ENCODE results near the gene PYROXD2.

Gene PYROXD2

DNA sequence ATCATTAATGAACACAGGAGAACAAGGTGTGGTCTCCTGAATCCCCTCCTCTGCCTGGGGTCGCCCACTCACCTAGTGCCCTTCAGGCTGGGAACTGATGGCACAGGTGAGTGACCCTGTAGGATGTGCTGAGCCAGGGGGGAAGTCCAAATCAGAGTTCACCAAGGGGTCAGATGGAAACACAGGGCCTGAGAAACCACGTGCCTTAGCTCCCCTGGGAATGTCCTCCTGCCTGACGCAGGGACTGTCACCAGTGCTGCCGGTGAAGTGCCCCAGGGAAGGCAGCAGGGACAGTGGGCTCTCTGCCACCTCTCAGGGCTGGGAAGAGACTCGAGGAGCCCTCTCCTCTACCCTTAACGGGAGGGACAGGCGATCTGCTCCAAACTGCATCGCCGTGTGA is 5.8 kb upstream of the PYROXD2 start:
- TF ChIP-seq, protein P1, sequence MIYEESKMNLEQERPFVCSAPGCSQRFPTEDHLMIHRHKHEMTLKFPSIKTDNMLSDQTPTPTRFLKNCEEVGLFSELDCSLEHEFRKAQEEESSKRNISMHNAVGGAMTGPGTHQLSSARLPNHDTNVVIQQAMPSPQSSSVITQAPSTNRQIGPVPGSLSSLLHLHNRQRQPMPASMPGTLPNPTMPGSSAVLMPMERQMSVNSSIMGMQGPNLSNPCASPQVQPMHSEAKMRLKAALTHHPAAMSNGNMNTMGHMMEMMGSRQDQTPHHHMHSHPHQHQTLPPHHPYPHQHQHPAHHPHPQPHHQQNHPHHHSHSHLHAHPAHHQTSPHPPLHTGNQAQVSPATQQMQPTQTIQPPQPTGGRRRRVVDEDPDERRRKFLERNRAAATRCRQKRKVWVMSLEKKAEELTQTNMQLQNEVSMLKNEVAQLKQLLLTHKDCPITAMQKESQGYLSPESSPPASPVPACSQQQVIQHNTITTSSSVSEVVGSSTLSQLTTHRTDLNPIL (CRISPR knock-in tag; IDR thresholded peaks at IDR 0.05; ENCODE audit: low read depth): no peak
- TF ChIP-seq GLIS3 (CRISPR knock-in tag; IDR thresholded peaks at IDR 0.05) (no peak), ZFP30 (CRISPR knock-in tag; IDR thresholded peaks at IDR 0.05) (no peak)
- ATAC-seq: no peak

DNA sequence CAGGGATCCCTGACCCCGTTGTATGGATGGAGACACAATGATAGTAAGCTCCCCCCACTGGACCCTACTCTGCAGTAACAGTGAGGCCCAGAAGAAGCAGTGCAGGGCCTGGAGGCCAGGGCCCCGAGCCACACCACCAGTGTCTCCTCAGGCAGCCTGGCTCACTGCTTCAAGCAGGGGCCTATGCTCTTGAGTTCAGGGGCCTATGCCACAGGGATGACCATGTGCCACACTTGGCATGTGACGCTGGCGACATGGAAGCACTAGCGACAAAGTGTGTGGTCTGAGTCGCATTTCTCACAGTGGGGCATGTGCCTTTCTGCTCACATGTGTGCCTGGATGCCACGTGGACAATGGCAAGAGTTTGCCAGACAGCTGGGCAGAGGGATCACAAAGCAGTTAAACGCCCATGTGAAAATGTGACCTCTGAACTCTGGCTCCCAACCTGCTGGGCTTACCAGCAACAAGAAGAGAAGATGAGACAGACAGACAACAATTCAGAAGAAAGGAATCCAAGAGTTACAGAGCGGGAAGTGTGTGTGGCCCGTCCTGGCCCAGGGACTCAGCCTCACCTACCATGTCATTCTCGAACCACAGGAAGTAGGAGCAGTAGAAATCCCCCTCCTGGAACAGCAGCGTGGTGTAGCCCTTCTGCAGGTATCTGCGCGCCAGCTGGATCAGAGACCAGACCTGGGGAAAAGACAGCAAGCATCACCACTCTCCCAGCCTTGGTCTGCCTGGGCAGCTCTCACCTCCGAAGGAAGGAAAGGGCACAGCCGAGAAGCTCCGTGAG is 4.7 kb upstream of the PYROXD2 start:
- TF ChIP-seq ZFP3 (CRISPR knock-in tag; IDR thresholded peaks at IDR 0.05): no peak
- TF ChIP-seq, protein P1 (CRISPR knock-in tag; IDR thresholded peaks at IDR 0.05; ENCODE audit: low read depth): no peak
- no peak for TF ChIP-seq TCF4 (CRISPR knock-in tag; IDR thresholded peaks at IDR 0.05; ENCODE audit: borderline replicate concordance)
- TF ChIP-seq, protein P2, sequence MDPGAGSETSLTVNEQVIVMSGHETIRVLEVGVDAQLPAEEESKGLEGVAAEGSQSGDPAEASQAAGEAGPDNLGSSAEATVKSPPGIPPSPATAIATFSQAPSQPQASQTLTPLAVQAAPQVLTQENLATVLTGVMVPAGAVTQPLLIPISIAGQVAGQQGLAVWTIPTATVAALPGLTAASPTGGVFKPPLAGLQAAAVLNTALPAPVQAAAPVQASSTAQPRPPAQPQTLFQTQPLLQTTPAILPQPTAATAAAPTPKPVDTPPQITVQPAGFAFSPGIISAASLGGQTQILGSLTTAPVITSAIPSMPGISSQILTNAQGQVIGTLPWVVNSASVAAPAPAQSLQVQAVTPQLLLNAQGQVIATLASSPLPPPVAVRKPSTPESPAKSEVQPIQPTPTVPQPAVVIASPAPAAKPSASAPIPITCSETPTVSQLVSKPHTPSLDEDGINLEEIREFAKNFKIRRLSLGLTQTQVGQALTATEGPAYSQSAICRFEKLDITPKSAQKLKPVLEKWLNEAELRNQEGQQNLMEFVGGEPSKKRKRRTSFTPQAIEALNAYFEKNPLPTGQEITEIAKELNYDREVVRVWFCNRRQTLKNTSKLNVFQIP (CRISPR knock-in tag; IDR thresholded peaks at IDR 0.05; ENCODE audit: borderline replicate concordance, low read depth): no peak
- no peak for TF ChIP-seq TOX (CRISPR knock-in tag; IDR thresholded peaks at IDR 0.05; ENCODE audit: borderline replicate concordance)
- TF ChIP-seq ARNTL (CRISPR knock-in tag; IDR thresholded peaks at IDR 0.05; ENCODE audit: borderline replicate concordance, low read depth): no peak
- TF ChIP-seq, protein P3, sequence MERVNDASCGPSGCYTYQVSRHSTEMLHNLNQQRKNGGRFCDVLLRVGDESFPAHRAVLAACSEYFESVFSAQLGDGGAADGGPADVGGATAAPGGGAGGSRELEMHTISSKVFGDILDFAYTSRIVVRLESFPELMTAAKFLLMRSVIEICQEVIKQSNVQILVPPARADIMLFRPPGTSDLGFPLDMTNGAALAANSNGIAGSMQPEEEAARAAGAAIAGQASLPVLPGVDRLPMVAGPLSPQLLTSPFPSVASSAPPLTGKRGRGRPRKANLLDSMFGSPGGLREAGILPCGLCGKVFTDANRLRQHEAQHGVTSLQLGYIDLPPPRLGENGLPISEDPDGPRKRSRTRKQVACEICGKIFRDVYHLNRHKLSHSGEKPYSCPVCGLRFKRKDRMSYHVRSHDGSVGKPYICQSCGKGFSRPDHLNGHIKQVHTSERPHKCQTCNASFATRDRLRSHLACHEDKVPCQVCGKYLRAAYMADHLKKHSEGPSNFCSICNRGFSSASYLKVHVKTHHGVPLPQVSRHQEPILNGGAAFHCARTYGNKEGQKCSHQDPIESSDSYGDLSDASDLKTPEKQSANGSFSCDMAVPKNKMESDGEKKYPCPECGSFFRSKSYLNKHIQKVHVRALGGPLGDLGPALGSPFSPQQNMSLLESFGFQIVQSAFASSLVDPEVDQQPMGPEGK (CRISPR knock-in tag; IDR thresholded peaks at IDR 0.05; ENCODE audit: borderline replicate concordance): no peak
- TF ChIP-seq ZNF8 (CRISPR knock-in tag; IDR thresholded peaks at IDR 0.05): no peak
- TF ChIP-seq GLIS3 (CRISPR knock-in tag; IDR thresholded peaks at IDR 0.05): no peak
- TF ChIP-seq ISL1 (CRISPR knock-in tag; IDR thresholded peaks at IDR 0.05): no peak
- ATAC-seq: no peak

DNA sequence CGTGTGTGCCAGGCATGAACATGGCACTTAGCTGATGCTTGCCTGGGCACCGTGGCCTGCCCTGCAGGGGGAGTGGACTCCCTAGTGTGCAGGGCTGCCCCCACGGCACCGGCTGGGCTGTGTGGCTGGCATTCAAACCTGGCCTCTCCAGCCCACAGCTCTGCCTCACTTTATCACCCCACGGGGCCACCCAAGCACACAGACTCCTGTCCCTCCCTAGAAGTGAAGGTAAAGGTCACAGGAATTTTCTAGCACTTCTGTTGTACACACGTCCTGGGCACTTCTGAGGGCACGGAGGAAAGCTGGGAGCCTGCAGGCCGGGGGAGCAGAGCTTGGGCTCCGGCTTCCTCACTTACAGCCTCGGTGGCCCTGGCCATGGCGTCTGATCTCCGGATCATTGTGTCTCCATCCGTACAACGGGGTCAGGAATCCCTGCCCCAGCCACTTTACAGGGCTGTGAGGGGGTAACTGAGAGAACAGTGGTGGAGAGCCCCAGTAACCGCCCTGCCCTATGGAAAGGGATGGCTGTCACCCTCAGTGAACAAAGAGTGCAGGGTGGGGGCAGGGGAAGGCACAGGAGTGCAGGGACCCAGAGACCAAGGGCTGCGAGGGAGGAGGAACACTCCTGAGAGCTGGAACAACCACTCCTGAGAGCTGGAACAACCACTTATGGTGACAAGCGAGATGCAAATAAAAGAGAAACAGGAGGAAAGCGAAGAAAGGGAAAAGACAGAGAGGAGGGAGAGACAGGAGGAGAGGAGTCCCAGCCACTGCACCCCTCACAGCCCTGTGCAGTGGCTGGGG is 3.9 kb upstream of the PYROXD2 start:
- TF ChIP-seq TOX (CRISPR knock-in tag; IDR thresholded peaks at IDR 0.05; ENCODE audit: borderline replicate concordance): no peak
- no peak for TF ChIP-seq ESRRG (CRISPR knock-in tag; IDR thresholded peaks at IDR 0.05)
- TF ChIP-seq ARNTL (CRISPR knock-in tag; IDR thresholded peaks at IDR 0.05; ENCODE audit: borderline replicate concordance, low read depth): no peak
- TF ChIP-seq ZNF8 (CRISPR knock-in tag; IDR thresholded peaks at IDR 0.05): no peak
- TF ChIP-seq PPARA (CRISPR knock-in tag; IDR thresholded peaks at IDR 0.05; ENCODE audit: borderline replicate concordance): no peak
- TF ChIP-seq, protein P2 (CRISPR knock-in tag; IDR thresholded peaks at IDR 0.05; ENCODE audit: borderline replicate concordance, low read depth): no peak
- TF ChIP-seq, protein P4, sequence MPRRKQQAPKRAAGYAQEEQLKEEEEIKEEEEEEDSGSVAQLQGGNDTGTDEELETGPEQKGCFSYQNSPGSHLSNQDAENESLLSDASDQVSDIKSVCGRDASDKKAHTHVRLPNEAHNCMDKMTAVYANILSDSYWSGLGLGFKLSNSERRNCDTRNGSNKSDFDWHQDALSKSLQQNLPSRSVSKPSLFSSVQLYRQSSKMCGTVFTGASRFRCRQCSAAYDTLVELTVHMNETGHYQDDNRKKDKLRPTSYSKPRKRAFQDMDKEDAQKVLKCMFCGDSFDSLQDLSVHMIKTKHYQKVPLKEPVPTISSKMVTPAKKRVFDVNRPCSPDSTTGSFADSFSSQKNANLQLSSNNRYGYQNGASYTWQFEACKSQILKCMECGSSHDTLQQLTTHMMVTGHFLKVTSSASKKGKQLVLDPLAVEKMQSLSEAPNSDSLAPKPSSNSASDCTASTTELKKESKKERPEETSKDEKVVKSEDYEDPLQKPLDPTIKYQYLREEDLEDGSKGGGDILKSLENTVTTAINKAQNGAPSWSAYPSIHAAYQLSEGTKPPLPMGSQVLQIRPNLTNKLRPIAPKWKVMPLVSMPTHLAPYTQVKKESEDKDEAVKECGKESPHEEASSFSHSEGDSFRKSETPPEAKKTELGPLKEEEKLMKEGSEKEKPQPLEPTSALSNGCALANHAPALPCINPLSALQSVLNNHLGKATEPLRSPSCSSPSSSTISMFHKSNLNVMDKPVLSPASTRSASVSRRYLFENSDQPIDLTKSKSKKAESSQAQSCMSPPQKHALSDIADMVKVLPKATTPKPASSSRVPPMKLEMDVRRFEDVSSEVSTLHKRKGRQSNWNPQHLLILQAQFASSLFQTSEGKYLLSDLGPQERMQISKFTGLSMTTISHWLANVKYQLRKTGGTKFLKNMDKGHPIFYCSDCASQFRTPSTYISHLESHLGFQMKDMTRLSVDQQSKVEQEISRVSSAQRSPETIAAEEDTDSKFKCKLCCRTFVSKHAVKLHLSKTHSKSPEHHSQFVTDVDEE (CRISPR knock-in tag; IDR thresholded peaks at IDR 0.05): no peak
- TF ChIP-seq, protein P5, sequence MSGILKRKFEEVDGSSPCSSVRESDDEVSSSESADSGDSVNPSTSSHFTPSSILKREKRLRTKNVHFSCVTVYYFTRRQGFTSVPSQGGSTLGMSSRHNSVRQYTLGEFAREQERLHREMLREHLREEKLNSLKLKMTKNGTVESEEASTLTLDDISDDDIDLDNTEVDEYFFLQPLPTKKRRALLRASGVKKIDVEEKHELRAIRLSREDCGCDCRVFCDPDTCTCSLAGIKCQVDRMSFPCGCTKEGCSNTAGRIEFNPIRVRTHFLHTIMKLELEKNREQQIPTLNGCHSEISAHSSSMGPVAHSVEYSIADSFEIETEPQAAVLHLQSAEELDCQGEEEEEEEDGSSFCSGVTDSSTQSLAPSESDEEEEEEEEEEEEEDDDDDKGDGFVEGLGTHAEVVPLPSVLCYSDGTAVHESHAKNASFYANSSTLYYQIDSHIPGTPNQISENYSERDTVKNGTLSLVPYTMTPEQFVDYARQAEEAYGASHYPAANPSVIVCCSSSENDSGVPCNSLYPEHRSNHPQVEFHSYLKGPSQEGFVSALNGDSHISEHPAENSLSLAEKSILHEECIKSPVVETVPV (CRISPR knock-in tag; IDR thresholded peaks at IDR 0.05): no peak
- no peak for TF ChIP-seq GLIS3 (CRISPR knock-in tag; IDR thresholded peaks at IDR 0.05)
- no peak for TF ChIP-seq OSR1 (CRISPR knock-in tag; IDR thresholded peaks at IDR 0.05)
- ATAC-seq: no peak

Measured in SK-N-SH treated with all-trans-retinoic acid at 6 μM for 48 hours (cell line).